HepG2 (cell line): ENCODE results near the gene MYL9. TPM values are rescaled to one million over a fixed set of nuclear protein-coding genes. Genes with fewer than 3 reads are reported as not detected.
A peak's percentile ranks its signal among the peaks of the same experiment; 100 is the strongest.

ENCODE experiments used
- ARNTL ChIP-seq: sonication (generic); formaldehyde crosslinking; IDR thresholded peaks from 2 replicates; pipeline ENCODE4 v1.4.0; 2020; ENCODE audit warnings: mild to moderate bottlenecking, missing genetic modification reagents
- CHCHD3 ChIP-seq: sonication (generic); formaldehyde crosslinking; IDR thresholded peaks from 2 replicates; pipeline ENCODE4 v1.8.0; 2022; ENCODE audit warnings: mild to moderate bottlenecking, missing genetic modification reagents, moderate library complexity
- CTCF ChIP-seq: sonication (generic); formaldehyde crosslinking; IDR thresholded peaks from 2 replicates; pipeline ENCODE4 v1.5.0; 2020; ENCODE audit warnings: mild to moderate bottlenecking, missing genetic modification reagents, moderate library complexity
- DNMT1 ChIP-seq: sonication (generic); formaldehyde crosslinking; IDR thresholded peaks from 2 replicates; pipeline ENCODE4 v1.5.1; 2020; ENCODE audit warnings: mild to moderate bottlenecking, missing genetic modification reagents
- EED ChIP-seq: sonication (generic); formaldehyde crosslinking; IDR thresholded peaks from 2 replicates; pipeline ENCODE4 v1.5.0; 2020; ENCODE audit warnings: mild to moderate bottlenecking, missing genetic modification reagents
- GZF1 ChIP-seq: sonication (generic); formaldehyde crosslinking; IDR thresholded peaks from 2 replicates; pipeline ENCODE4 v1.5.1; 2020; ENCODE audit warnings: mild to moderate bottlenecking, missing genetic modification reagents
- KDM5A ChIP-seq: fragments of 200-600 bp; sonication (generic); IDR thresholded peaks from 2 replicates; pipeline ENCODE4 v1.7.0; 2018; ENCODE audit warnings: antibody characterized with exemption, mild to moderate bottlenecking, low read length, borderline replicate concordance
- MTERF4 ChIP-seq: sonication (generic); formaldehyde crosslinking; IDR thresholded peaks from 2 replicates; pipeline ENCODE4 v1.8.0; 2023; ENCODE audit warnings: mild to moderate bottlenecking, missing genetic modification reagents
- NCOA1 ChIP-seq: sonication (generic); formaldehyde crosslinking; IDR thresholded peaks from 2 replicates; pipeline ENCODE4 v1.9.0; 2021; ENCODE audit warnings: missing genetic modification reagents
- POLR2AphosphoS5 ChIP-seq: IDR thresholded peaks from 2 replicates; pipeline ENCODE4 v1.6.1; 2012; ENCODE audit warnings: low read depth, low read length
- RNF219 ChIP-seq: sonication (generic); formaldehyde crosslinking; IDR thresholded peaks from 2 replicates; pipeline ENCODE4 v1.5.0; 2020; ENCODE audit warnings: mild to moderate bottlenecking, missing genetic modification reagents
- SMC3 ChIP-seq: IDR thresholded peaks from 2 replicates; pipeline ENCODE4 v1.6.1; 2011; ENCODE audit warnings: low read length, improper control_type of control experiment
- ZBTB39 ChIP-seq: sonication (generic); formaldehyde crosslinking; IDR thresholded peaks from 2 replicates; pipeline ENCODE4 v1.5.0; 2020; ENCODE audit warnings: missing genetic modification reagents
- ZBTB4 ChIP-seq: sonication (generic); formaldehyde crosslinking; IDR thresholded peaks from 2 replicates; pipeline ENCODE4 v1.4.0; 2020; ENCODE audit warnings: missing genetic modification reagents, mild to moderate bottlenecking, borderline replicate concordance
- ZFP36 ChIP-seq: fragments of 150-350 bp; IDR thresholded peaks from 2 replicates; pipeline ENCODE4 v1.6.1; 2018; ENCODE audit warnings: borderline replicate concordance, low read length, low read depth; ENCODE audit not compliant: partially characterized antibody
- ZNF224 ChIP-seq: sonication (generic); formaldehyde crosslinking; IDR thresholded peaks from 2 replicates; pipeline ENCODE4 v1.5.0; 2020; ENCODE audit warnings: mild to moderate bottlenecking, missing genetic modification reagents
- ZNF460 ChIP-seq: sonication (generic); formaldehyde crosslinking; IDR thresholded peaks from 2 replicates; pipeline ENCODE4 v1.5.1; 2020; ENCODE audit warnings: missing genetic modification reagents, mild to moderate bottlenecking, borderline replicate concordance
- ZNF501 ChIP-seq: sonication (generic); formaldehyde crosslinking; IDR thresholded peaks from 2 replicates; pipeline ENCODE4 v1.5.1; 2020; ENCODE audit warnings: mild to moderate bottlenecking, moderate library complexity, missing genetic modification reagents
- ZNF619 ChIP-seq: sonication (generic); formaldehyde crosslinking; IDR thresholded peaks from 2 replicates; pipeline ENCODE4 v1.4.0; 2020; ENCODE audit warnings: mild to moderate bottlenecking, missing genetic modification reagents
- ZNF713 ChIP-seq: sonication (generic); formaldehyde crosslinking; IDR thresholded peaks from 2 replicates; pipeline ENCODE4 v1.4.0; 2020; ENCODE audit warnings: mild to moderate bottlenecking, missing genetic modification reagents
- ZNF816 ChIP-seq: sonication (generic); formaldehyde crosslinking; IDR thresholded peaks from 2 replicates; pipeline ENCODE4 v1.8.0; 2022; ENCODE audit warnings: missing genetic modification reagents, mild to moderate bottlenecking, borderline replicate concordance
- polyA plus RNA-seq, 8 experiments: library from polyadenylated mRNA; depleted of rRNA in 3 of 8; stranded (reverse) in 7 of 8; unstranded in 1 of 8; fragments of >200 nt; fragmentation: Illumina TruSeq in 4 of 8; extraction: Trizol in 4 of 8; gene quantifications; 2 replicates each; pipeline versions ENCODE4 v1.2.1 to v1.2.3, GENCODE V29; 2011 to 2016; ENCODE audit warnings: low read depth in 4 of 8, missing spikeins in 1 of 8, mixed read lengths in 1 of 8; ENCODE audit not compliant: insufficient read depth in 1 of 8
- total RNA-seq, 5 experiments: library from RNA; depleted of rRNA; stranded (reverse); fragments of >200 nt; fragmentation: Illumina TruSeq; extraction: Trizol; gene quantifications; 2 replicates each; pipeline ENCODE4 v1.2.3, GENCODE V29; 2016; ENCODE audit warnings: low read depth in 1 of 5

MYL9 gene
- total and polyA plus RNA-seq, 2 of the 13 experiments (the other 11 are each of a cell fraction or from before 2014, with no cell fraction given): 0.87 to 2.2 TPM

GRCh38 chr20:36506253-36506652 is 35.1 kb upstream of the MYL9 start (continued):
- TF ChIP-seq KDM5A (no peak), ZNF501 (CRISPR knock-in tag) (no peak), ZNF816 (CRISPR knock-in tag) (no peak), ZNF619 (CRISPR knock-in tag) (no peak), EED (CRISPR knock-in tag) (no peak), GZF1 (CRISPR knock-in tag) (no peak), ARNTL (CRISPR knock-in tag) (no peak), RNF219 (no peak), CHCHD3 (CRISPR knock-in tag) (no peak), SMC3 (peak; percentile 34; the same call in 1 of the 2 replicates), NCOA1 (CRISPR knock-in tag) (peak; percentile 45; the same call in 1 of the 2 replicates), ZNF460 (CRISPR knock-in tag) (no peak), CTCF (CRISPR knock-in tag) (peak; percentile 59), DNMT1 (CRISPR knock-in tag) (no peak), POLR2AphosphoS5 (no peak), ZNF224 (CRISPR knock-in tag) (no peak), ZBTB4 (CRISPR knock-in tag) (no peak), ZNF713 (CRISPR knock-in tag) (no peak), MTERF4 (no peak), ZBTB39 (0 out of 2 replicates have a peak, but pooled peaks have one; percentile 35), ZFP36 (no peak)
